Measurements from ENCODE around the gene KCNH4. TPM values are rescaled to one million over a fixed set of nuclear protein-coding genes. Genes with fewer than 3 reads are reported as not detected.

The KCNH4 gene
- polyA plus RNA-seq, 3 donors = 0.05 TPM; not detected in 2

GRCh38 chr17:42190491-42191274 lies 9.7 kb upstream of the KCNH4 start:
- no peak overlapping the region for H3K27ac ChIP-seq (ENCODE audit: low read depth in 1 of 2, low read length in 2 of 2)
- DNase-seq = no peak

DNA sequence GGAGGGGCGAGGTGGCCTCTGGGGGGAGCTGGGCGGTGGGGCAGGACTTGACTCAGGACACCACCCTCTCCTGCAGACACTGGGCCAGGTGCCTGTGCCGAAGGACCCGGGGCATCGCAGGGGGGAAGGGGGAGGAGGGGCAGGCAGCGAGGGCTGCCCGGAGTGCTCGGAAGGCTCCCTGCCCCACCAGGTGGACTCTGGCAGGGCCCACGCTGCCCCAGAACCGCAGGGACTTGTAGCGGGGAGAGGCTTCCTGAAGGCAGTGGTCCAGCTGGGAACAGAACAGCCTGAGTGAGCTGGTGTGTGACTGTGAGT lies 8.7 kb upstream of the KCNH4 start:
- Mint-ChIP-seq H3K9me3 (peaks cover 0 to 2% (median 0%) of the 10 kb centered on the region in 7 donors), H3K4me3 (no peak overlapping the region), H3K36me3 (peaks cover 16 to 24% of the 10 kb centered on the region in 2 donors), H3K27me3 (ENCODE audit: low read depth in 3 of 3) (no peaks in the 10 kb centered on the region), H3K27ac (no peak overlapping the region), H3K4me1 (peaks cover 69% of the 10 kb centered on the region)
- intact Hi-C loops (cut with micrococcal nuclease) = loop anchor here in 1 of 2 donors (10.0 kb wide), 1 partner anchor 165 kb away; the partner anchor contains the start of gene NKIRAS2
- H3K27me3 ChIP-seq (ENCODE audit: control insufficient read depth in 2 of 2, insufficient read depth in 2 of 2, low read length in 2 of 2) = no peaks in the 10 kb centered on the region
- peaks cover 6% of the 10 kb centered on the region for H3K79me2 ChIP-seq (ENCODE audit: insufficient read depth, low read length)
- no peak overlapping the region for H2AFZ ChIP-seq (ENCODE audit: insufficient read depth, low read depth, low read length, poor library complexity, severe bottlenecking)
- H3K4me3 ChIP-seq (replicated peaks in 1 of 3; ENCODE audit: low read depth in 2 of 3, low read length in 3 of 3) = no peak overlapping the region
- H3K9me3 ChIP-seq (replicated peaks in 1 of 2; ENCODE audit: control insufficient read depth in 1 of 2, insufficient read depth in 1 of 2, low read length in 2 of 2) = no peaks in the 10 kb centered on the region
- H4K20me1 ChIP-seq (ENCODE audit: insufficient read depth, low read length) = no peaks in the 10 kb centered on the region
- H3K4me1 ChIP-seq (ENCODE audit: control insufficient read depth in 1 of 2, insufficient read depth in 2 of 2, low read length in 2 of 2) = peaks cover 69 to 75% of the 10 kb centered on the region in 2 donors
- TF ChIP-seq CTCF (IDR thresholded peaks at IDR 0.05) = no peak
- WGBS (ENCODE audit: insufficient coverage) = 95% methylated on average over 9 of the region's 11 CpGs
- no peak overlapping the region for H3K9ac ChIP-seq (ENCODE audit: insufficient read depth, low read length, poor library complexity, severe bottlenecking)
- no peak overlapping the region for H3K27ac ChIP-seq (ENCODE audit: low read depth in 1 of 2, low read length in 2 of 2)
- H3K36me3 ChIP-seq (replicated peaks in 1 of 2; ENCODE audit: control insufficient read depth in 1 of 2, insufficient read depth in 2 of 2, low read length in 2 of 2) = peaks cover 13 to 18% of the 10 kb centered on the region in 2 donors
- no peak for DNase-seq
- H3K4me2 ChIP-seq (replicated peaks; ENCODE audit: extremely low read depth, low read length, poor library complexity, severe bottlenecking) = no peak overlapping the region

More at GRCh38 chr17:42190491-42191274, 9.7 kb upstream of the KCNH4 start:
- no peak overlapping the region for H3K4me2 ChIP-seq (replicated peaks; ENCODE audit: extremely low read depth, low read length, poor library complexity, severe bottlenecking)
- H2AFZ ChIP-seq (ENCODE audit: insufficient read depth, low read depth, low read length, poor library complexity, severe bottlenecking) = no peak overlapping the region
- peaks cover 13 to 18% of the 10 kb centered on the region in 2 donors for H3K36me3 ChIP-seq (replicated peaks in 1 of 2; ENCODE audit: control insufficient read depth in 1 of 2, insufficient read depth in 2 of 2, low read length in 2 of 2)
- H3K9me3 Mint-ChIP-seq = peaks cover 0 to 2% (median 0%) of the 10 kb centered on the region in 7 donors
- H4K20me1 ChIP-seq (ENCODE audit: insufficient read depth, low read length) = no peaks in the 10 kb centered on the region
- 88% methylated on average over 11 of the region's 17 CpGs for WGBS (ENCODE audit: insufficient coverage)
- H3K27ac Mint-ChIP-seq = no peak overlapping the region
- H3K4me1 Mint-ChIP-seq = peaks cover 62% of the 10 kb centered on the region
- intact Hi-C loops (cut with micrococcal nuclease) = no loop called here
- H3K4me1 ChIP-seq (ENCODE audit: control insufficient read depth in 1 of 2, insufficient read depth in 2 of 2, low read length in 2 of 2) = peaks cover 61 to 69% of the 10 kb centered on the region in 2 donors
- peaks cover 6% of the 10 kb centered on the region for H3K79me2 ChIP-seq (ENCODE audit: insufficient read depth, low read length)
- peaks cover 16 to 24% of the 10 kb centered on the region in 2 donors for H3K36me3 Mint-ChIP-seq
- no peaks in the 10 kb centered on the region for H3K27me3 ChIP-seq (ENCODE audit: control insufficient read depth in 2 of 2, insufficient read depth in 2 of 2, low read length in 2 of 2)
- no peak overlapping the region for H3K4me3 Mint-ChIP-seq
- no peak for TF ChIP-seq CTCF (IDR thresholded peaks at IDR 0.05)
- H3K9ac ChIP-seq (ENCODE audit: insufficient read depth, low read length, poor library complexity, severe bottlenecking) = no peak overlapping the region
- H3K27me3 Mint-ChIP-seq (ENCODE audit: low read depth in 3 of 3) = no peaks in the 10 kb centered on the region
- no peak overlapping the region for H3K4me3 ChIP-seq (replicated peaks in 1 of 3; ENCODE audit: low read depth in 2 of 3, low read length in 3 of 3)
- no peaks in the 10 kb centered on the region for H3K9me3 ChIP-seq (replicated peaks in 1 of 2; ENCODE audit: control insufficient read depth in 1 of 2, insufficient read depth in 1 of 2, low read length in 2 of 2)

All from CD14-positive monocyte (primary cell).